ENCODE data around the gene MYBPC3.

GRCh38 chr11:47317064-47317828 is 35.3 kb downstream of the MYBPC3 start:
- TF ChIP-seq CTCF (IDR thresholded peaks at IDR 0.05) (no peak), EP300 (IDR thresholded peaks at IDR 0.05) (no peak)
